GM19328 (cell line): Measurements from ENCODE around the gene TBX18.

Experiments
- ATAC-seq: cut with Tn5 transposase; IDR thresholded peaks from one replicate; pipeline ENCODE4 v1.9.1; 2021; ENCODE audit warnings: mild to moderate bottlenecking, moderate library complexity; ENCODE audit not compliant: unreplicated experiment

Gene TBX18

DNA sequence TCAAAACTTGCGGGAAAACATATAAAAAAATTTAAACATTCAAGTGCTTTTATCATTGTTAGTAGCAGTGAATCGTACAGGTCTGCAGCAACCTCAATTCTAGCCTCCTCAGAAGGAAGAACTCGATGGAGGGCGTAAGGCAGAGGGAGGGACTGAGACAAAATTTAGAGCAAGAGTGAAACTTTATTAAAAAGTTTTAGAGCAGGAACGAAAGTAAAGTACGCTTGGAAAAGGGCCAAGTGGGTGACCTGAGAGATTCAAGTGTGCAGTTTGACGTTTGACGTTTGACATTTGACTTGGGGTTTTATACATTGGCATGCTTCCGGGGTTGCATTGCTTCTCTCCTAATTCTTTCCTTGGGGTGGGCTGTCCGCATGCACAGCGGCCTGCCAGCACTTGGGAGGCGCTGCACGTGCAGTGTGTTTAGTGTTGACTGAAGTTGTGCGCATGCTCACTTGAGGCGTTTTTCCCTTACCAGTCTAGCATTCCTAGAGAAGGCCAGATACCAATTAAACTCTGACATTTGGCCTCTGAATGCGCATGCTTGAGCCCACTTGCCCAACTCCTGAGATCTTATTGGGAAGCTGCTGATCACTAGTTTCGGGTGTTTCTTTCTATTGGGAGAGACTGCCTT, 82.6 kb downstream of the TBX18 start:
- no peak for ATAC-seq

DNA sequence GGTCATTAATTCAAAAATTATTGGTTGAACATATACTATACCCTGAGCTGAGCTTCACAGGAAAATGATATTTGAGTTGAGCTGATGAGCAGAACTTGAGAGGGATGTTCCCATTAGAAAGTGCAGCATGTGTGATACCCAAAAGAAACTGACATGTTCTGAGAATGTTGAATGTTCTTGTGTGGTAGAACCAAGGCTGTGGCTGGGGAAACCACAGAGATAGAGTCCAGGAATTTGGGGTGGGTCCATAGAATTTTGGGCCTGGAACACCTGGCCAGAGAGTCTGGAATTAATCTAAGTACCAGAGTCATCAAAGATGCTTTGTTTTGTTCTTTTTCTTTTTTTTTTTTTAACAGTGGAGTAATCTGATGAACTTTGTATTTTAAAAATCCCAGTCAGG, 88.7 kb downstream of the TBX18 start:
- no peak for ATAC-seq

DNA sequence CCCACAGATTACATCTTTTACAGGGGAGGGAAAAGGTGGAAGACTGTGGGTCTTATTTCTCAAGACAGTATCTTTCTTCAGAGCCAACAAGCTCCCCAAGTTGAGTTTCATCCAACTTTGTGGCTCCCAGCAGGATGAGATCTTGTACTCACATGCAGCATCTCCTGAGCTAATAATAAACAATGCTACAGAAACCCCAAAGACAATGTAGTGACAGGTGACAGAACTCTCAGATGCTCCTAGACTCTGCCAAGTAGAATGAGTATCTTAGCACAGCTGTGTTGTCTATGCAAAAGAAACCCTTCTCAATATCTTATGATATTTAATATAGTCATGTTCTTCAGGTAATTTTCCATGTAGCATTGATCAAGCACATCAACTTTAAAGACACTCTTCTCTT, 90.0 kb downstream of the TBX18 start:
- no peak for ATAC-seq

DNA sequence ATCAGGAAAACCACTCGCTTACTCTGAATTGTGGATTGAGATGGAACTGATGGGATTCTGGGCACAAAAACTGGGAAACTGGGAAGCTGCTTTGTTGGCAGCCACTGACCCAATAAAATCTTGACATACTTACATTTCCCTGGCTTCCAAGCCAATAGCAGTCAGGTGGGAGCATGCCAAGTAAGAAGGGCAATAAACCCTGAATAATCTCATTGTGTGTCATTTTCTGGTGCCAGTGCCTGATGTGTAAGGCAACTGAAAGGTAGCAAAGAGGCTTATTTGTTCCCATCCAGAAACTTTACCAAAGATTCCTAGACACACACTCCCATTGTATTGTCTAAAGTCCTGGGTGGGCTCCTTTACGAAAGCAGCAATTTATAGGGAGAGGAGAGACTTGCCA, 93.2 kb downstream of the TBX18 start:
- no peak for ATAC-seq

DNA sequence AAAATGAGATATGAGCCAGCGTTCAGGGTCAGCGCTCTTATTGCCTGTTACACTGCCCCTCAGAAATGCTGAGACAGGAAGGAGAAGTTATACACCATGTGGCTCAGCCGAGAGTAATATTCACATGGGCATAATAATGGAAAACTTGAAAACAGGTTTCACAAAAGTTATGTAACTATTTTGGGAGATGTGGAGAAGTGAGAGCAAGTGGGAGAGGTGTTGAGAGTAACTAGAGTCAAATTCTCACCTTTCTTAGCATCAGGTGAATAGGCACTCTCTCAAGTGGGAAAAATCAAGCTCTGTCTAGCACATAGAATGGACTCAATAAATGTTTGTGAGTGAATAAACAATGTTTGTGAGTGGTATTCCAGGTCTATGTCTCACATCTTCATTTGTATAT, 94.5 kb downstream of the TBX18 start:
- ATAC-seq, result no peak

DNA sequence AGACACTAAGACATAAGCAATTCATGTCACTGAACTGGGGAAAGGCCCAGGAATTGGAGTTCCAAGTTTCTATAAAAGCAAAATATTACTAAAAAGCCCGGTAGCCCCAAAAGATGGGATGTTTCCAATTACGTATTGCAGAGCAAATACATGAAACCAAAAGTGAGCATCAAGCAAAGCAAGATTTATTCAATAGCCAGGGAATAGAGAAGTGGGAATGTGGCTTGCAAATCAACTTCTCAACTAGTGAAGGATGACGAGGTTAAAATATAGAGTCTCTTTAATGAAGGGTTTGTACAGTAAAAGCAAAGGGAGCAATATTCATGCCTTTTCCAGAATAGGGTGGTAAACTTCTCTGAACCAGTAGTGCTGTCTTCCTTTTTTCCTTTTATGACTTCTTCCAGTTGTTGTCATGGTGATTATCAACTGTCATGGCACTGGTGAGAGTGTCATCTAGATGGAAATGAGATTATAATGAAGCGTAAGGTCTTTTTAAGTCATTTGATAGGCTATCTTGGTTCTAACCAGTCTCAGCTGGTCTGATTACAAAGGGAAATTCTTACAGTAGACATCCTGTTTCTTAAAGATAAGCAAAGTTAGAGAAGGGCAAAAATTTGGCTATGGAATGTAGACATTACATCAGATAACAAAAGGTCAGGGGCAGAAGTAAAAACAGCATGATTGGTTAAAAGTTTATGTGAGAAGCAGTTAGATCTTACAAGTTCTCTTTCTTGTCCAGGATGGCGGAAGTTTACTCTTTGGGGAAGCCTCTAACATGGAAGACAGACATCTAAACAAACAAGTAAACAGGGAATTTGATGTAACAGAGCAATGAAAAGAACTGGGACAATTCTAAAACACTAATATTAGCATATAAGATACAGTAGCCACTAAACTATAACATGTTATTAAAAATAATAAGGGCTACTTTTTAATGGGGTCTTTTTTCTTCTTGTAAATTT, 96.9 kb downstream of the TBX18 start:
- no peak for ATAC-seq

DNA sequence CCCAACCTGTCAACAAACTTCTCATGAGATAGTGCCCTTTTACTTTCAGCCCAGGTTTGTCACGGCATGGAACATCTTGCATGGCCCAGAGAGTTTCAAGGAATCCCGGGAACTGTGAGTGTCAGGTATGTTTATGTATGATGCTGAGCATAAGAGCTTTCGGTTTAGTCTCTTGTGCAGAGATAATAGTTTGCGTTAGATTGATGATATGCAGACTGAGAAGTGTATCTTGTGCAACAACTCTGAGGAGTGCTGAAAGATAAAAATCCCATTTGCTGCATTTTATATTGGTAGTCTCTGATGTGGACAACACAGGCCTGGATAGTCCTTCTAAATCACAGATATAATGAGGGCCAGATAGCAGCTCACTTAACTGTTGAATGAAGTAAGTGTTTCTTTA, 99.0 kb downstream of the TBX18 start:
- ATAC-seq, result no peak

DNA sequence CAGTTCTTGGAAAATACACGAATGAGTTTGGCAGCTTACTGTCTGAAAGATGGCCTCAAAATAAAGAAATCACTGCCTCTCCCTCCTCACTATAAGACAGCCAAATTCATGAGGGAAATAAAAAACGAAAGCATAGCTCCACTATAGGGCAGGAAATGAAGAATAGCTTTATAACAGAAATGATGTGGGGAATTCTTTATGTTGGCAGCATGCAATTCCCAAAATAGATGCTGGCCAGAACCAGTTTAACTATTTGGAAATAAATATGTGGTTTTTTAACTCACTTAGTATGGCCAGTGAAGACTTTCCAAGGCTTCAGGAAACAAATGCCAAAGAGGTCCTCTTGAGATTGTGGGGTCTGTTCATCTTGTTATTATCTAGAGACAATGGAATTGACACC, 100.5 kb downstream of the TBX18 start:
- ATAC-seq, result no peak

DNA sequence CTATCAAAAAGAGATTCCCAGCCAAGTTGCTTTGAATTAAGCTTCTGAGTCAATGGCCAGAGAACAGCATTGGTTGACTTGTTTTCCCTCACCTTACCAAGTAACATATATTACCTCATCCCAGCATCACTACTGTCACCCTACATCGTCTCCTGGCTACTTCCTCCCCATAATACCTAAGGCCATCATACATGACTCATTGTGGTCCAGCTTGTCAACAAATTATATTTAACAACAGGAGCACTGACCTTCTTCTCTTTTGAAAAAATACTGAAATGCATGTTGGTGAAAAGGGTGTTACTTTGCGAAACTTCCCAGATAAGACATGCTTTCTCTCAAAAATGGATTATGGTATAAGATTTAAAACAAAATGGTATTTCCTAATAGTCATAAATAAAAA, 106.9 kb downstream of the TBX18 start:
- no peak for ATAC-seq

DNA sequence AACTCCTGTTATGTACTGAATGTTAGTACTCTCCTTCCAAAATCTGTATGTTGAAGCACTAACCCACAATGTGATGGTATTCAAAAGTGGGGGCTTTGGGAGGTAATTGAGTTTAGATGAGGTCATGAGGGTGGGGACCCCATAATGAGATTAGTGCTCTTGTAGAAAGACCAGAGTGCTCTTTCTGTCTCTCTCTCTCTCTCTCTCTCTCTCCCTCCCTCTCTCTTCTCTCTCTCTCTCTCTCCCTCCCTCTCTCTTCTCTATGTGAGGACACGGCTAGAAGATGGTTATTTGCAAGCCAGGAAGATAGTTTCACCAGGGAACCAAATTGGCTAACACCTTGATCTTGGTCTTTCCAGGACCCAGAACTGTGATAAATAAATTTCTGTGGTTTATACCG, 107.4 kb downstream of the TBX18 start:
- ATAC-seq, result no peak

DNA sequence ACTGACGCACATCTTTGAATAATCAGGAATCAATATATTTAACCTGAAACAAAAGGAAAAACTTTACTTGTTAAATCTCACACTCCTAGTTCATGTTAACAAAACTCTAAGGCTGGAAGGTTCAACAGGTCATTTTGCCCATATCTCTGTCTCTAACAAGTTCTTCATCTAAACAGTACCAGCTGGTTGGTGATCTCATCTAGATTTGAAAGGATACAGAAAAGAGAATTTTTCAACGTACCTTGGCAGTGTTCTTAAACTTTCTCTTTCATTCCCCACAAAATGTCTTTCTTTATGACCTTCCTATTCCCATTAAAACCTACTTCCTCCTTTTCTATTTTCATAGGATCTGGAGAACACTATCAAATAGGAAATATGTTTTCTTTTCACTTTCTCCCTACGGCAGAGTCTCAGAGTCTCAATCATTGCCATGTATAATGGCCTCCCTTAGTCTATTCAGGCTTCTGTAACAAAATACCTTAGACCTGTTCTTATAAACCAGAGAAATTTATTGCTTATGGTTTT, 111.3 kb downstream of the TBX18 start:
- ATAC-seq, result no peak

DNA sequence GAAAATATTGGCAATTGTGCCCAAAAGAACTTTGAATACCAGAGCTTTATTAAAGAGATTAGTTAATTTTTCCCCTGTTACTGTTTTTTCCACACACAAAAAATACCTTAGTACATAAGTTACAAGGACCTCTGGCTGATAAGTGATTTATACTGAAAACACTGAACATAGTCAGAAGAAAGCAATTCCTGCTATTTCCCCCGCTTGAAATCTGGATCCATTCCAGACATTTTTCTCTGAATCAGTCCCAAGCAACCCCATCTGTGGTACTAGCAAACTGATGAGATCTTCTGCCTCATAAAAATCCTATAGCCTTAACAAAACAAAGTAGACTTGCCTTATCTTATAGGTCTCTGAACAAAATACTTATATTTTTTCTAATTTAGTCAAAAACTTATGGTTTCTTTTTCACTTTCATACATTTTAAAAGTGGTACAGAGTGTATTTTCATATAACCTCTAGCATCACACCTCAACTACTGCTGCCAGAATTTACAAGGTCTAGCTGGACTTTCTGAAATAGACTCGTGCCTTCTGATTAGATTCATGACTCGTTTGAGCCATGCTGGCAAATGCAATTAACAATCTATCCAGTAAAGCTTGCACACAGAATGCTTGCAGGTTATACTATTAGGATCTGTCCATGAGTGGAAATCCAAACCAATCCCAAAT, 111.9 kb downstream of the TBX18 start:
- no peak for ATAC-seq

DNA sequence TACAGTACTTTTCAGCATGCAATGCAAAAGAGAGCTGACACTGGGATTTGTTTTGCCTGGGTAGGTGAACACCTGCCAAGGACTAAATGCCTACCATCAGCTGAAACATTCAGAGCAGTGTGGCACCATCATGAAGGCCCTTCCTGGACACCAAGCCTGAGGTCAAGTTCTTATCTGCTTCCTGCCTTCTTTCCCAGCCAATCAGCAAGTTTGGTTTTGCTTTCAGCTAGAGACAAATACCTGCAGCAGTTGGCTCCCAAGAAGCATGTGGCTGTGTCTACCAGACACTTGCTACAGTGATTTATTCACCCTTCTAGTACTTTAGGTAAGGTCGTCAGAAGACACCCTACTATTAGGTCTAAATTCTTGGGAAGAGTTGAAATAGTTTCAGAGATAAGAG, 112.8 kb downstream of the TBX18 start:
- ATAC-seq, result no peak

DNA sequence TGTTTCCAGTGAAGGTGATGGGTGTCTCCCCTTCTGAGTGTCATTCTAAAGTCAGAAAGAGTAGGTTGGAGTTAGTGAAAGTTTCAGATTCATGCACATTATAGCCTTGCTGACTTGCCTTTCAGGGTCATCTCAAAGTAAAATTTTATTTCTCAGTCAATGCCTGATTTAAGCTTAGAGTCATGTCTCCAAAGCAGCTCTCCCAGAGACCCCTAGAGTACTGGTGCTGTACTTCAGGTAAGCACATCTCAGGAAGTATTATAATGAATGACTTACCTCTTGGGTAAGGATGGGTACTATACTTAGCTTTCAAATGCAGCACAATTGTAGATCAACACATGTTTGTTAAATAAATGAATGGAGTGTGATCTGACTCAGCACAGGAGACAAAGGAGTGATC, 116.0 kb downstream of the TBX18 start:
- ATAC-seq, result no peak

DNA sequence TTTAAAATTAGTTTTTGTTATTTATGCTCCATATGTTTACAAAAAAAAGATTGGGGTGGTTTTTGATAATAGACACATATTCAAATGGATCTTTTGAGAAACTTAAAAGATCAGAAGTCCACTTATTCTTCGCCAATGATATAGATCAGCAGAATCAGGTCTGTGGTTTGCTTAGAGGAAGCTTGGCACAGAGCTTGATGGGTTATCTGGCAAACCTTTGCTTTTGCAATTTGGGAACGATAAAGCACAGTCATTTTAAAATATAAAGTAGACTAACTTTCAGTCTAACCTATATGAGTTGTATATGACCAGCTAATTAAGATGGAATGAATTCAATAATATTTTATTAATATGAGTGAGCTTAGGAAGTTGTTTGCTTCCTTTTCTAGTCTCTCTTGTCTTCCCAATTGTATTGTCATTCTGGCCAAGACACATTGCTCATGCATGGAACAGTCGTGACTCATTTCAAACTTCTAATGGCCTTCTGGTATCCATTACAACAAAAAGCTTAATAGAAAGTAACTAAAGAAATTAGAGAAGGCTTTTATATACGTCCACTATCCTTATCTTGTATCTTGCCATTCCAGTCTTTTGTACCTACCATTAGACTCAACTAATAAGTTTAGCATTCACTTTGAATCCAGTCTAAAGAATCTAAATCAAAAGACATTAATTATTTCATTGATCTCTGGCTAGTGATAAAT, 118.7 kb downstream of the TBX18 start:
- no peak for ATAC-seq

DNA sequence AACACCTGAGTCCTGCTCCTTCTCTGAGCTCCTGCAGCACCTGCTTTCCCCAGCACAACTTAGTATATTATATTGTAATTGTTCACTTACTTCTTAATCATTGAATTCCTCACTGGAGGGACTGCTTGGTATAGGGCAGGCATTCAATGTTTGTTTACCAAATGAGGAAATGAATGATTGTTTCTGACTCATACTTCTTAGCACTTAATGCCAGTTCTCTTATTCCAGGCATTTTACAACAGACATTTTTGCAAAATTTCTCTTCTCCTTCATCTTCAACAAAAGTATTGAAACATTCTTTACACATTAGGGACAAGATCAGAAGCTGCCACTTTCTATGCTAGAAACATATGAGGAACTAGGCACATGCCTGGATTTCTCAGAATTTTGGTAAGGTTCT, 119.4 kb downstream of the TBX18 start:
- ATAC-seq, result no peak

DNA sequence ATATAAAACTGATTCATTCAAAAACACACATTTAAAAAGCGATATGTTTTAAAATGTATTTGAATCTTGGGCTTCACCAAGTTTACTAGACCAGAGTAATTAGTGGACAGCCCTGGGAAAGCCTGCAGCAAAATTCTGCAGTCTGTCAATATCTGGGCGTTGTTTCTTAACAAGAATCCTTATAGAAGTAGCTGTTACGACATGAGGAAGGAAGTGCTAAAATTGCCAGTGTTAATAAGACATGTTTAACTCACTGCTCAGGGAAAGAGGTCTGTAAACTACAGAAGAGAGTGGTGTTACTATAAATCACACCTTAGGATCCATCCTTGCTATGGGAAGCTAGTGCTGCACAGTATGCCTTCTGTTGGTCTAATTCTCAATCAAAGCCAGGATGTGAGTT, 120.6 kb downstream of the TBX18 start:
- no peak for ATAC-seq

DNA sequence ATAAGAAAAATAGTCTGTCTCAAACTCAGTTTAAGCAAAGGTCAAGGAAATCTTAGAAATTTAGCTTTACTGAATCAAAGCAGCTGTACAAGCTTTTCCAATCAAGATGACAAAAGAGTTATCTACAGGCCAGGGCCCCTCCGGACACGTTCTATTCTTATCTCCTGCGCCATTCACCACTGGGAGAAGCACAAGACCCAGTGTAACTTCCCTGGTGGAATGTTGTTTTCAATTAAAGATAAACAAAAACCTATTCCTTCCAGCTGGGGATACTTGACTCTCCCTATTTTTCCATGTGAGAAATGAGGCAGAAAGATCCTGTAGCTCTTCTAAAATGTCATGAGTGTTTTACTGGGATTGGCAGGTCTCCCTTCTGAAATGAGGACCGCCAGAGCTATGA, 123.3 kb downstream of the TBX18 start:
- no peak for ATAC-seq

DNA sequence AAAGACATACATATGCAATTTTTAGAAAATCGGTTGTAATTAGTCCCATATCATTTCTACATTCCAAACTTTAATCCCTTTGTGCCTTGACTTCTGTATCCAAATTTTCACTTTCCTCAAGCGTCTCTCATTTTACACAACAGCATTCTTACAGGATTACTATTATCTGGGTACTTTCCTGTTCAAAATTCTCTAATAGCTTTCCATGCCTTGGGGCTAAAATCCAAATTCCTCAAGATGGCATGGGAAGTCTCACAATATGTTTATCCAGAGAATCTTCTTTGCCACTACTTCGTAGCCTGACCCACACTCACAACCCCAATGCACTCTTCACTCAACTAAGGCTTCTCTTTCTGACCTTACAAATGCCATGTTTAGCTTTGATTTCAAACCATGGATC, 125.0 kb downstream of the TBX18 start:
- no peak for ATAC-seq

DNA sequence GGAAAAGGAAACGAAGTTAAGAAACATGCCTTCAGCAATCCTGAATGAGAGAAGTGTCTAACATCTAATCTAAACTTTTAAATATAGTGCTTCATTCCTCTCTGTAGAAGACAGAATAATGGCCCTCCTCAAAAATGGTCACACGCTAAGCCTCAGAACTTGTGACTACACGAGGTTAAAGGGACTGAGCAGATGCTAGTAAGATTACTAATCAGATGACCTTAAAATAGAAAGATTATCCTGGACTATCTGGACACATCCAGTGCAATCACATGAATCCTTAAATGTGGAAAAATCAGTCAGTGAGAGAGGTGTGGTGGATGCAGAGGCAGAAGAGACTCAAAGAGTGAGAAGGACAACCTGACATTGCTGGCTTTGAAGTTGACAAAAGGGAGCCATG, 126.1 kb downstream of the TBX18 start:
- ATAC-seq, result no peak
